HT-29 (cell line): Measurements from ENCODE around the gene GAS2L1. TPM values are rescaled to one million over a fixed set of nuclear protein-coding genes. Genes with fewer than 3 reads are reported as not detected.

Source experiments
- DNase-seq: peaks from one replicate; pipeline ENCODE4 v3.0.0-alpha.2; 2015; ENCODE audit warnings: low spot score
- total RNA-seq: library from RNA; depleted of rRNA; stranded (reverse); fragments of >200 nt; shearing (Covaris generic); gene quantifications from 2 replicates; pipeline ENCODE4 v1.2.3, GENCODE V29; 2014

GAS2L1 gene
- total RNA-seq, 1 experiment from 2014 or later, result 23.7 TPM

DNA sequence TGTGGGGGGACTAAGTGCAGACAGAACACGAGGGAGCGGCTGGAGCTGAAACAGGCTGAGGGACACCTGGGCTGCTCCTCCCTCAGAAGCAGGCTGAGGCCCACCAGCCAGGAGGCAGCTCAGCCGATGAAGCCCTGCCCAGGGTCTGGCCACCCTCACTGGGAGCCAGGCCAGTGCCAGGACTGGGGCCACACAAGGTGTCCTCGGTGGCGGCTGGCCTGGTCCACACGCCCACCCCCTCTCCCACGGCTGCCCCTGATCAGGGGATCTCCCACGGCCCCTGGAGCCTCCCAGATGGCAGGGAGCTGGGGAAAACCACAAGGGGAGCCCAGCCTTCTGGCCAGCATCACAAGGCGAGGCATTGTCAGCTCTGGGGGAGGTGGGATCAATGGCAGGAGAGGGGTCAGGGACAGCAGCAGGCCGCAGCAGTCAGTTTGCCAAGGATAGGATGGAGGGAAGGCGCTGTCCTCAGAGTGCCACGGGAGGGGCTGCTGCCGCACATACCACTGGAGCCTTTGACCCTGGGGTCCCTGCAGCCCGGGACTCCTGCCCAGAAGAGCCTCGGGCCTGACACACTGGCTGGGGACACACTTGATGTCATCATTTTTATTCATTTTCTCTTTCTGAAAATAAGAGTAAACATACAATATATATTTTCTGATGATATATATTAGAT lies 20.8 kb downstream of the GAS2L1 start:
- no peak for DNase-seq

- no peak for DNase-seq
These were observed 21.6 kb downstream of the GAS2L1 start for GRCh38 chr22:29328055-29328454.

- no peak for DNase-seq
These were observed 22.4 kb downstream of the GAS2L1 start for GRCh38 chr22:29328566-29329500.

DNA sequence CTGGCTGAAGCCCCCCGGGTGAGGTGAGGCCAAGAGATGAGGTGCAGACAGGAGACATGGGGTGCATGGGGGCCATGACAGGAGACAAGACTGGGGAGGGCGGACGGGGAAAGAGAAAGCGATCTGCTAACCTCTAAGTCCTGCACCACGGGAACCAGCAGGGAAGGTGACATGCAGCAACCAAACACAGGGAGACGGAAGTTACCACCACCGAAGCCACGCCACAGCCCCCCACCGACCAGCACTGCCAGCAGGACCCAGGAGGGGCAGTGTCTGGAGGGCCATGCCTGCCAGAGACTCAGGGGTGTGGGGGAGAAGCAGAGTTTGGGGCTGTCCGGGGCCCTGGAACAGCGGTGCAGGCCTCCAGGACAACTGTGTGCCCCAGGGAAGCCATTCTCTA lies 23.1 kb downstream of the GAS2L1 start:
- DNase-seq, result no peak

- no peak for DNase-seq
These were observed 23.8 kb downstream of the GAS2L1 start for GRCh38 chr22:29330291-29330690.

DNA sequence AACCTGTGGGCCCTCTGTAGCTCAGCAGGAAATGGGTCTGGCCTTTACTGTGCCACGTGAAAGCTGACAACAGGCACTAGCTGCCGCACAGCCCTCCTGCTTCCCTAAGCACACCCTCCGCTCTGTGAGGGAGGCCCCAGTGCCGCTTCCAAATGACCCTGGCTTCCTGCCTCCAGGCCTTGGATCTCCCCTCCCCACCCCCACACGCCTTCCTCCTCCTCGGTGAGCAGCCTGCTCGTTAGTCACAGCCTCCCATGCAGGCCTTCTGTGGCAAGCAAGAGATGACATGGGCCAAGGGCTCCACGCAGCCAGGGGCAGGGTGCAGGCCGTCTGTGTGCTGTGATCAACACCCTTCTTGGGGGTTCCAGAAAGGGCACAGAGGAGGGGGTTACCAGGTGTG lies 24.3 kb downstream of the GAS2L1 start:
- DNase-seq, result no peak

GRCh38 chr22:29331213-29331612 lies 24.8 kb downstream of the GAS2L1 start:
- DNase-seq, result no peak

DNA sequence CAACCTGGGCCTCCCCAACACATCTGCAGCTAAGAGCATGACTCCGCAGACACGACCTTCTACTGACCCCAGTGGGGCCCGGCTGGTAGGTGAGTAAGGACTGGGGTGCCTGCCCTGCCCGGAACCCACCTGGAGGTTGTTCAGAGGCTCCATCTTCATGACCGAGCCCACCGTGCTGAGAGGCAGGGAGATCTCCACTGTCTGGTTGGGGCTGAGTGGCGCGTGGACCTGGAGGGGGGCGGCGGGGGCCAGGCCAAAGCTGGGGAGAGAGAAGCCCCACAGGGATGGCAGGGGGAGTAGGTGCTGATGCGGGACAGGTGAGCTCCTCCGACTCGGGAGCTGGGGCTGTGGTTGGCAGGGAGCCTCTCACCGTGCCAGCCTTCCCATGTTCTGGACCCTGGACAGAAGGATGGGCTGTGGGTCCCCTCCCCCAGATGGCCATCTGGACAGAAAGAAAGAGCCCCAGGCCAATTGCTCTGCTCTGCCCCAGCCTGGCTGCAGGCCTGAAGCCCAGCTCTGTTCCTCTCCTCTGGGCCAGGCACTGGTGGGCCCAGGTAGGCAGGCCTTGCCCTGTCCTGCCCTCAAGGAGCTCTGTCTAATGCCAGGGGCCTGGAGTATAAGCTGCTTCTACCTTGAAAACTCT lies 25.3 kb downstream of the GAS2L1 start:
- no peak for DNase-seq

- DNase-seq, result no peak
These were observed 26.5 kb downstream of the GAS2L1 start for GRCh38 chr22:29332886-29333496.

DNA sequence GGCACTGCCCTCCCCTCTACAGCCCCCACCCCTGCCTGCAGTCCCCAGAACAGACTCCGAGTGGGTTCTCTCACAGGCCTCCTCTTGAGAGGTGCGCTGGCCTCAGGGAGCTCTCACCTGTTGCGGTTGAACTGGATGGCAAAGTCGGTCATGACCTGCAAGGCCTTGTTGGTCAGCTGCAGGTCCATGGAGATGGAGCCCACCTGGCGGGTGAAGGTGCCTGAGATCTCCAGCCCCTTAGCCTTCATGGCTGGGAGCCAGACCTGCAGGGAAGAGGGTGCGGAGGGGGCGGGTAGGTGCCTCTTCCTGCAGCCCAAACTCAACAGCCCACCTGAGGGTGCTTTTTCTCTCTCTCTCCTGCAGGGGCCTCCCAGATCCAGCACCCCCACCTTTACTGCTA lies 27.7 kb downstream of the GAS2L1 start:
- no peak for DNase-seq

- no peak for DNase-seq
These were observed 28.4 kb downstream of the GAS2L1 start for GRCh38 chr22:29334696-29335344.

DNA sequence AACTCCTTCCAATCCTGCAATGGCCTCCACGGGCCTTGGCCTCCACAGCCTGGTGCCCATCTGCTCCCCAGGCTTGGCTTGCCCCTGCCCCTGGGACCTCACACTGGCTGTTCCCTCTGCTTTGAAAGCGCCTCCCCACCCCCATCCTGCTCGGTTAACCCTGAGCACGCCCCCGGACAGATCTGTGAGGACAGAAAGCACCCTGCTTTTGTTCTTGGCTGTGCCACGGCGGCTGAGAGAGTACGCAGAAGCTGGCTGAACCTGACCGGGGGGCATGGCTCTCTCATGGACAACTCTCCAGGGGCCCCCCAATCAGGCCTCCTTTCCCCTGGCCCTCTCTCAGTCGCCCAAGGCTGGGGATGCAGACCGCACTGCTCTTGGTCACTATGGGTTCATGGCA lies 29.2 kb downstream of the GAS2L1 start:
- DNase-seq, result no peak

DNA sequence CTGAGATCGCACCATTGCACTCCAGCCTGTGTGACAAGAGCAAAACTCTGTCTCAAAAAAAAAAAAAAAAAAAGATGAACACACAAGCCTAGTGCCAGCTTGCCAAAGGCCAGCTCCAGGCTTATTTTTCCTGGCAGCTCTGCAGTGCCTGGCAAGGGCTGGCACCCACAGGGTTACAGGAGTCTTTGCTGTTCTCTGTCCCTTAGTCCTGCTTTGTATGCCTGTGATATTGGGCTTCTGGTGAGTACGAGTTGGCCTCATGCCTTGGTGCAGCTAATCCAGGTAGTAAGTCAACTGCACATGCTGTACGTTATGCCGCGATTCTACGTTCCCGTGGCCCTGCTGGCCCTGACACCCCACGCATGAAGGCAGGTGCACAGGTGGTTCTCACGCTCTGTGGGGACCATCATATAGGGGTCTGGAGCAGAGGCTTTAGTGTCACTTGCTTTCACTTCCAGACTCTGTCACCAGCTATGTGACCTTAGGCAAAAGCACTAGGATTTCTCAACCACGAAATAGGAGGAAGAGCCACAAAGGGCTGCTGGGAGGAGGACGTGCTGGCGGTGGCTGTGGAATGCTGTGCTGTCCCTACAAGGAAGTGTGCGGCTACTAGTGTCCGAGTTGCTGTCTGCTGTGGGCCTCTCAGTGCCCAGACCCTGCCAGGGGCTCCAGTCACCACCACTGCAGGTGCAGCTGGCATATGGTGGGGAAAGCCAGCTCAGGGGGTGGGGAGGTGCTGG lies 30.5 kb downstream of the GAS2L1 start:
- no peak for DNase-seq

GRCh38 chr22:29337631-29338284 lies 31.3 kb downstream of the GAS2L1 start:
- no peak for DNase-seq

- no peak for DNase-seq
These were observed 31.9 kb downstream of the GAS2L1 start for GRCh38 chr22:29338398-29338797.

GRCh38 chr22:29339381-29340235 lies 33.2 kb downstream of the GAS2L1 start:
- DNase-seq, result no peak

- DNase-seq, result no peak
These were observed 34.1 kb downstream of the GAS2L1 start for GRCh38 chr22:29340566-29340965.

- no peak for DNase-seq
These were observed 34.8 kb downstream of the GAS2L1 start for GRCh38 chr22:29341056-29341848.

- DNase-seq, result no peak
These were observed 35.3 kb downstream of the GAS2L1 start for GRCh38 chr22:29341849-29342127.
